HG03558 (cell line): ENCODE data around the gene IFRD2.
A peak's percentile ranks its signal among the peaks of the same experiment; 100 is the strongest.
"Not testable (repeated sequence)": the region's sequence is repeated elsewhere in the genome, so short reads cannot be mapped to it uniquely, and the experiment has no call there.

Experiments
- ATAC-seq: cut with Tn5 transposase; IDR thresholded peaks from one replicate; pipeline ENCODE4 v1.9.1; 2021; ENCODE audit warnings: moderate number of reproducible peaks; ENCODE audit not compliant: unreplicated experiment; ENCODE audit errors: extremely low read depth

Gene IFRD2

DNA sequence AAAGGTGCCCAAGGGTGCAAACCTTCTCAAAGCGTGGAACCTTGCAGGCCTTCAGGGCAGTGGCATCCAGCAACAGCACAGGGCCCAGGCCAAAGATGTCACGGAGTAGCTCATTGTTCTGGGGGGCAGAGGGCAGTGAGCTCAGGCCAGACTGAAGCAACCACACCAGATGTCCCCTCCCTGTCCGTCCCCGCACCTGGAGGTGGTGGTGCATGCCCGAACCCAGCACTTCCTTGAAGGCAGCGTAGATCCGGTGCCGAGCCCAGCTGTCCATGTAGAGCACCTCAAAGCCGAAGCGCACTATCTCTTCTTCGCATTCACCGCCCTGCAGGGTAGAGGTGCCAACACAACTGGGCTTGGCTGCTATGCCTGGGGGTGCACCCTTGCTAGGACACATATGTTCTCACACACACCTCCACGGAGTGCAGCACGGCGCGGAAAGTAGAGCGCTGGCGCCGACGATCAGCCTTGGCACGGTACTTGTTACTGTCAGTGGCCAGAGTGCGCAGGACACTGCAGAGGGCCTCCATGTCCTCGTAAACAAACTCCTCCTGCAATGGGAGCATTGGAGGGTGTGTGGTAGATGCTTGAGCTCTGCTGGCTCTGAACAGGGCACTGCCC lies 3.7 kb downstream of the IFRD2 start:
- no peak for ATAC-seq

DNA sequence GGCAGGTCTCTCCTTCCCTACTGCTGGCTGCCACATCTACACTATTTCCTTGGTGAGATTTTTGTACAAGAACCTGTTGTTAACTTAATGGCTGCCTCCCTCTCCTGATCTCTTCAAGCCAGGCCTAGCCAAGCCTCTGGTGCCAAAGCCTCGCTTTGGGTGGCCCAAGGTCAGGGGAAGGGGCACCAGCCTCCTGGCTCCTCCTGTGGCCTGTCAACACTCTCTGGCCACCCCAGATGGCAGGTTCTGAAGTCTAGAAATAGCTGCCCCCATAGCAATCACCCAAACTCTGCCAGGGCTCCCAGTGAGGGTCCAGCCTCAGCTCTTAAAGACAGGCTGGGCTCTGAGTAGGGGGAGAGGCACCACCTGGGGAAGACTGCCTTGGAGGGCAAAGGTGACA lies 5.0 kb downstream of the IFRD2 start:
- ATAC-seq: no peak

DNA sequence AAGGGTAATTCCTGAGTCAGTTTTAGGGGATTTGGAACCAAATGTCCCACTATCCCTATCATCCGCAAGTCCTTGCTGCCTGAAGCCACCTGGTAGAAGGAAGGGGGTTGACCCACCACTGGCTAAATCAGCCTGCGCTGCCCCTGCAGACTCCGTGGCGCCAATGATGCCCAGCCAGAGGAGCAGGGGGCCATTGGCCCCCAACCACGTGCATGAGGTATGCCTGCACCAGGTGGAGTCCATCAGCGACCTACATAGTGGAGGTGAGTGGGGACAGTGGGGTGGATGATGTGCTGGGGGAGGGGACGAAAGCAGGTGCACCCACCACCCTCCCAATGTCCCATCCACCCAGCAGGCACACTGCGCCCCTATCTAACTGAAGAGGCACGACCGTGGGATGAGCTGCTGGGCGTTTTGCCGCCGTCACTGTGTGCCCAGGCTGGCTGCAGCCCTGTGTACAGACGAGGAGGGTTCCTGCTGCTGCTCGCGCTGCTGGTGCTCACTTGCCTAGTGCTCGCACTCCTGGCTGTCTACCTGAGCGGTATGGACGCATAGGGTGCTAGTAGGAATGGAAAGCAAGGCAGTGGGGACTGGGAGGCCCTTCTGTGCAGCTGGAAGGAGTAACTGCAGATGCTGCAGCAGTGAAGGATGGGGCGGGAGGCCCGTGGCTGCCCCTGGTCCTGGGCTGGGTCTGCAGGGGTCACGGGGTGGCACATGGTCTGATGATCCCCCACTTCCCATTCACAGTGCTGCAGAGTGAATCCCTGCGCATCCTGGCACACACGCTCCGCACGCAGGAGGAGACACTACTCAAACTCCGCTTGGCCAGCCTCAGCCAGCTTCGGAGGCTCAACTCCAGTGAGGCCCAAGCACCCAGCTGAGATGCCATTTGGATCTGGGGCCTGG lies 5.7 kb downstream of the IFRD2 start:
- ATAC-seq: no peak

DNA sequence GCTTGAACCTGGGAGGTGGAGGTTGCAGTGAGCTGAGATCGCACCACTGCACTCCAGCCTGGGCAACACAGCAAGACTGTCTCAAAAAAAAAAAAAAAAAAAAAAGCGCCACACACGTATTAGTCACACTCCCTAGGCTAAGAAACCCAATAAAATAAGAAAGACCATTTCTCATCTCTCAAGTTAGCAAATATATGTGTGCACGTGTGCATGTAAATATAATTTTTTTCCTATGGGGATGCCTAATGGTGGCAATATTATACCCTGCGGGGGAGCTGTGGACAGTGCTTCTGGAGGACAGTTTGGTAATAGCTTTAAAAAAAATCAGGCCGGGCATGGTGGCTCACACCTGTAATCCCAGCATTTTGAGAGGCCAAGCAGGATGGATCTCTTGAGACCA lies 8.1 kb downstream of the IFRD2 start:
- not testable (repeated sequence) for ATAC-seq

DNA sequence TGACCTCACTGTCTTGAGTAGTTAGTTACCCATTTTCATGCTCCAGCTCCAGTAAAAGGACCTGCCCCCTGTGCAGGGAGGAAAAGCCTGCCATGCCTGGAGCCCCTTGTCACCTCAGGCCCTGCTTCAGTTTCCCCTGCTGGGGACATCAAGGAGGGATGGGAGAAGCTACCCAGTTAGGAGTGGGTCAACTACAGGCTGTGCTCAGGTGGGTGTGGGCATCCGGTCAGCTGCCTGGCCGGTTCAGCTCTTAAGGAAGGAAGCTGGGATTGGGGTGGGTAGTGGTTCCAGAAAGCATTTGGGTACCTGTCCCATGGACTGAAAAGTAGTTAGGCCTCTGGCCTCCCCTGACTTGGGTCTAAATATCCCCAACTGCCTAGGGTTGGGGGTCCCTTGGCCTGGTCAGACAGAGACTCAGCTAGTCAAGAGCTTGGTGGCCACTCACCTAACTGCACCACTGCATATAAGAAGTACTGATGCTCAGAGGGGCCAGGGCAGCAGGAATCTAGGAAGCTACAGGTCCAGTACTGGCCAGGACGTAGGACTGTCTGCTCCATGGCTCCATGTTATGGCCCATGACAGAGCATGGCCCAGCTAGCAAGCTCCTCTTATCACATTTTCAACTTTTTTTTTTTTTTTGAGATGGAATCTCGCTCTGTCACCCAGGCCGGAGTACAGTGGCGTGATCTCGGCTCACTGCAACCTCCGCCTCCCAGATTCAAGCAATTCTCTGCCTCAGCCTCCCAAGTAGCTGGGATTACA lies 12.8 kb downstream of the IFRD2 start:
- no peak for ATAC-seq

DNA sequence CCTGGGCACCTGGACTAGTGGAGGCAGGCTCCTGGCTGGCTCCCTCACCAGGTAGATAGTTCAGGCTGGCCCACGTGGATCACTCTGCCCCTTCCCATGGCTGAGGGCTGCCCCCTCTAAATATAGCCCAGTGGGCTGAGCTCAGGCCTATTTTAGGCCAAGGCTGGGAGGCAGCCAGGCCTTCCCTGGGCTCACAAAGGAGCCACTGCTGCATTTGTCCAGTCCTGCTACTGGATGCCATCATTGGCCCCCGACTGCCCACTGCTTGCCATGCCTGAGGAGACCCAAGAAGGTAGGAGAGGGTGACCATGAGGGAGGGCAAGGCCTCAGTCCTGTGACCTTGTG lies 13.4 kb downstream of the IFRD2 start, which contains the start of gene LSMEM2:
Gene LSMEM2 (plus strand): TSS at position 208 of the 345 bp plus-strand sequence. CDS start 27 bp downstream, at position 235.
- ATAC-seq: no peak

DNA sequence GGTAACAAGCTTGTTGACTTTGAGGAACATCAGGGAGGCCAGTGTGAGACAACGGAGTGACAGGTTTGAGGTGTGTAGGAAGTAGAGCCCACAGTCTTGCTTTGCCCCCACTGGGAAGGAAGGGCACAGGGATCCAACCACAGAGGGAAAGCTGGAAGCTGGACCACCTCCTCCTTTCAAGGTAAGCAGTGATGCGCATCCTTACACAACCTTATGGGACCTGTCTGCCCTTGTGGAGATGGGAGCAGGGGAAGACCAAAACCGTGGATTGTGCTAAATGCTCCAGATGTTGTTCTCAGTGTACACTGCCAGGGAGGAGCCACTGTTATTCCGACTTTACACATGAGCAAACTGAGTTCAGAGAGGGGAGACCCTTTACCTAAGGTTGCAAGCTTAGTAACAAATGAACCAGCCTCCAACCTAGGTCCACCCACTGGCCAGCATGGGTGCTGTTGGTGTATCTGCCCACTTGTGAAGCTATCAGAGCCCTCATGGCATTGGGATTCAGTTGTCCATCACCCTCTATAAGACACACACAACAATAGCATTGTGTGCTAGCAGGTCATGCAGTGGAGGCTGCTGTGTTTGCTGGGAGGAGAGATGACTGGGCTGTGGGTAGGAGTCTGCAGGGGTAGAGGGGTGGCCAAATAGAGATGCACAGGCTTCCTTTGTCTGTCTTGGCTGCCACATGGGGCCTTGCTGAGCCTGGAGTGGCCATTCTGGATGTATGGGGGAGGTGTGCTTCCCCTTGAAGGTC lies 13.9 kb downstream of the IFRD2 start:
- ATAC-seq: no peak

DNA sequence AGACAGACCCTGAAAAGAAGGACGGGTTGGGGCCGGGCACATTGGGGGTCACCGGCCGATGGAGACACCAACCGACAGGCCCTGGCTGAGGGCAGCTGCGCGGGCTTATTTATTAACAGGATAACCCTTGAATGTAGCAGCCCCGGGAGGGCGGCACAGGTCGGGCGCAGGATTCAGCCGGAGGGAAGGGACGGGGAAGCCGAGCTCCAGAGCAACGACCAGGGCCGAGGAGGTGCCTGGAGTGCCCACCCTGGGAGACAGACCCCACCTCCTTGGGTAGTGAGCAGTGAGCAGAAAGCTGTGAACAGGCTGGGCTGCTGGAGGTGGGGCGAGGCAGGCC lies 15.5 kb downstream of the IFRD2 start:
- ATAC-seq: no peak

DNA sequence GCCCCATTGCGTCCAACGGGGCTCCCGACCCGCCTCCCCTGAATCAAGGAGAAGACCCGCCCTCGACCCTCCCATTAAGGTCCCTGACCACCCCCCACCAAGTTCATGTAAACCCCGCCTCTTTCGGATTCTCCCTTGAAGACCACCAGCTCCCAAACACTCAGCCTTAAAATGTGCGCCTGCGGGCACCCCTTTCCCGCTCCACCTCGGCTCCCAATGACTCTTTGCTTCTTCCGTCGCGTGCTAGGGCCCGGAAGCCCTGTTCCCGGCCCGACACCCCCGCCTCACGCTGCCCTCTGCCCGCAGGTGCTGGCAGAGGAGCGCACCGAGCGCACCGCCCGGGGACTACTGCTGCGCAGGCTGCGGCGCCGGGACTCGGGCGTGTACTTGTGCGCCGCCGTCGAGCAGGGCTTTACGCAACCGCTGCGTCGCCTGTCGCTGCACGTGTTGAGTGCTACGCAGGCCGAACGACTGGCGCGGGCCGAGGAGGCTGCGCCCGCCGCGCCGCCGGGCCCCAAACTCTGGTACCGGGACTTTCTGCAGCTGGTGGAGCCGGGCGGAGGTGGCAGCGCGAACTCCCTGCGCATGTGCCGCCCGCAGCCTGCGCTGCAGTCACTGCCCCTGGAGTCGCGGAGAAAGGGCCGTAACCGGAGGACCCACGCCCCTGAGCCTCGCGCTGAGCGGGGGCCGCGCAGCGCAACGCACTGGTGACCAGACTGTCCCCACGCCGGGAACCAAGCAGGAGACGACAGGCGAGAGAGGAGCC lies 16.1 kb downstream of the IFRD2 start:
- ATAC-seq: no peak

DNA sequence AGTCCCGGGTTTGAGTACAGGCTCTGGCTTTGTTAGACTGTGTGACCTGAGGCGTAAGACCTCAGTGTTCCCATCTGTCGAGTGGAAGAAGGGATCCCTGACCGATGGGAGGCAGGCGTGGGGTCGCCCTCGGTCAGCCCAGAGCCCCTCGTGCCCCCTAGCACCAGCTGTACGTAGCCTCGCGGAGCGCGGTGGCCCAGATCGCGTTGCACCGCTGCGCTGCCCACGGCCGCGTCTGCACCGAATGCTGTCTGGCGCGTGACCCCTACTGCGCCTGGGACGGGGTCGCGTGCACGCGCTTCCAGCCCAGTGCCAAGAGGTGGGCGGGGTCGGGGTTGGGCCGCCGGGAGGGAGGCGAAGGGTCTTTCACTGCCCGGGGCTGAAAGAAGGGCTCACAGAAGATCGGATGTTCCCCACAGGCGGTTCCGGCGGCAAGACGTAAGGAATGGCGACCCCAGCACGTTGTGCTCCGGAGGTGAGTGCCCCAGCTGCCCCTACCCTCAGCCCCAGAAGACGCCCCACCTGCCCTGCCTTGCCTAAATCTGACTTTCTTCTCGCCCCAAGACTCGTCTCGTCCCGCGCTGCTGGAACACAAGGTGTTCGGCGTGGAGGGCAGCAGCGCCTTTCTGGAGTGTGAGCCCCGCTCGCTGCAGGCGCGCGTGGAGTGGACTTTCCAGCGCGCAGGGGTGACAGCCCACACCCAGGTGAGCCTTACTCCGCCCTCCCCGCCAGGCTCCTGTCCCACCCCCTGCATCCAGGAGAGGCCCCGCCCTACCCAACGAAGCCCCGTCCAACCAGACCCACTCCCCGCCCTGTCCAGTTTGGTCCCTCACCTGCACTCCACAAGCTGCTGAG lies 16.9 kb downstream of the IFRD2 start:
- no peak for ATAC-seq

DNA sequence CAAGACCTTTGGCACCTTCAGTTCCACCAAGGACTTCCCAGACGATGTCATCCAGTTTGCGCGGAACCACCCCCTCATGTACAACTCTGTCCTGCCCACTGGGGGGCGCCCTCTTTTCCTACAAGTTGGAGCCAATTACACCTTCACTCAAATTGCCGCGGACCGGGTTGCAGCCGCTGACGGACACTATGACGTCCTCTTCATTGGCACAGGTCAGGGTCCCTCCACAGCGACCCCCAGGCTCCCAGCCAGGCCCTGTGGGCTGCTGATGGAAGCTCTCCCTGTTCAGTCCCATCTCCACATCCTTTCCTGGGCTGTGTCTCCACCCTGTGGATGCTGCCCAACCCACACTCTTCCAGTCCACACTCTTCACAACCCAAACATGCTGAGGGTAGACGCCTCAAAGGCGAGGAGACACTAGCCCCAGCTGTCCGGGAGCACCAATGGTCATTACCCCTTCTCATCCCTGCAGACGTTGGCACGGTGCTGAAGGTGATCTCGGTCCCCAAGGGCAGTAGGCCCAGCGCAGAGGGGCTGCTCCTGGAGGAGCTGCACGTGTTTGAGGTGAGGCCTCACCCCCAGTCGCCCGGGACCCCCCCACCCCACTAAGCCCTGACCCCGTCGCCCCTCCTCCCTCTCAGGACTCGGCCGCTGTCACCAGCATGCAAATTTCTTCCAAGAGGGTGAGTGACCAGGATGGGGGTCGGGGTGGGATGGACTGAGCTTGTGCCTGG lies 17.7 kb downstream of the IFRD2 start:
- no peak for ATAC-seq

DNA sequence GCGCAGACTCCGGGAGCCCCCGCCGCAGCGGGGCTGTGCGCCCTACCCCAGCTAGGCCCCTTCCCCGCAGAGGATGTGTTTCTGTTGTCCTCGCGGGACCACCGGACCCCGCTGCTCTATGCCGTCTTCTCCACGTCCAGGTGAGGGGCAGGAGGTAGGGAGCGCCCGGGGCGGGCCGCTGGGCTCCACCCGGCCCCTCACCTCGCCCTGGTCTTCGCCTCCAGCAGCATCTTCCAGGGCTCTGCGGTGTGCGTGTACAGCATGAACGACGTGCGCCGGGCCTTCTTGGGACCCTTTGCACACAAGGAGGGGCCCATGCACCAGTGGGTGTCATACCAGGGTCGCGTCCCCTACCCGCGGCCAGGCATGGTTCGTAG lies 18.6 kb downstream of the IFRD2 start:
- ATAC-seq: no peak

DNA sequence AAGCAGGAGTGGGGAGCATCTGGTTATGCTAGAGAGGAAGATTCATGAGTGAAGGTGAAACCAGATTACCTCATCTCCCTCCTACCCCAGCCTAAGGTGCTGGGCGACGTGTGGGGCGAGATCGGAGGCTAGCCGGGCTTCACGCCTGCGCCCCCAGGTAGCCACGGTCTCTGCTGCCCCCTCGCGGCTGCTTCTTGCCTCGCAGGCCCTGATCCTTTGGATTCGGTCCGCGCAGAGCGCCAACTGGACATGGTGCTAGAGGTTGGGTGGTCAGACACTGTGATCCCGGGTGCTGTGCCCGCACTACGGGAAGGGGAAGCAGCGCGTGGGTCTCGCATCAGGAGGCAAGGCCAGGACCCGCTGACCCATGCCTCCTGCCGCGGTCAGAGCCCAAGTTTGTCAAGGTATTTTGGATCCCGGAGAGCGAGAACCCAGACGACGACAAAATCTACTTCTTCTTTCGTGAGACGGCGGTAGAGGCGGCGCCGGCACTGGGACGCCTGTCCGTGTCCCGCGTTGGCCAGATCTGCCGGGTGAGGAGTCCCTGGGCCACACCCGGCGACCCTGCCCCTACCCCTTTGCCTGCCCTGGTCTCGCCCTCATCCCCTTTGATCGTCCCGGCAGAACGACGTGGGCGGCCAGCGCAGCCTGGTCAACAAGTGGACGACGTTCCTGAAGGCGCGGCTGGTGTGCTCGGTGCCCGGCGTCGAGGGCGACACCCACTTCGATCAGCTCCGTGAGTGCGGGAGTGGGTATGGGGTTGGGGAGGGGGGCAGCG lies 19.1 kb downstream of the IFRD2 start:
- peak; percentile 44 for ATAC-seq

DNA sequence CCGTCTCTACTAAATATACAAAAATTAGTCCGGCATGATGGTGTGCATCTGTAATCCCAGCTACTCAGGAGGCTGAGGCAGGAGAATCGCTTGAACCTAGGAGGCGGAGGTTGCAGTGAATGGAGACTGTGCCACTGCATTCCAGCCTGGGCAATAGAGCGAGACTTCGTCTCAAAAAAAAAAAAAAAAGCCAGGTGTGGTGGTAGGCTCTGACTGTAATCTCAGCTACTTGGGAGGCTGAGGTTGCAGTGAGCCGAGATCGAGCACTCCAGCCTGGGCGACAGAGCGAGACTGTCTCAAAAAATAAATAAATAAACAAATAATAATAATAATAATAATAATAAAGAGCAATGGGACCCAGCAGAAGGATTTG lies 19.7 kb downstream of the IFRD2 start:
- ATAC-seq: not testable (repeated sequence)

DNA sequence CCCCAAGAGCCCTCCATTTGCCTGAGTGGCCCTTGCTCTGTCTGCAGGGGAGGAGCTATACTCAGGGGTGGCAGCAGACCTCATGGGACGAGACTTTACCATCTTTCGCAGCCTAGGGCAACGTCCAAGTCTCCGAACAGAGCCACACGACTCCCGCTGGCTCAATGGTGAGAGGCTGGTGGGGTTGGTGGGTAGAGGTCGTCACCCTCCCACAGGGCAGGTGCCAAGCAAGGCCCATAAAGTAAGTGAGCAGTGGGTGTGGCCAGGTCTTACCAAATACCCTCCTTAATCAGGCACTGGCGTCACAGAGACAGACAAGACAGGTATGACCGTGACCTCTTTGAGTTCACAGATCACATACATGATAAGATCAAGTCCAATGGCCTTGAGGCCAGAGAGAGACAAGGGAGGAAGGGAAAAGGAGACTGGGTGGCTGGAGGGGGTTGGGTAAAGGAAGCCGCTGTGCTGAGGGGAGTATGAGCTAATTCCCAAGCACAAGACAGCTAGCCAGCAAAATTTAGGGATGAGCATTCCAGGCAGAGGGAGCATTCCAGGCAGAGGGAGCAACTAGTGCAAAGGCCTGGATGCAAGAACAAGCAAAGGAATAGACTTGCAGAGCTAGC lies 20.8 kb downstream of the IFRD2 start:
- no peak for ATAC-seq

DNA sequence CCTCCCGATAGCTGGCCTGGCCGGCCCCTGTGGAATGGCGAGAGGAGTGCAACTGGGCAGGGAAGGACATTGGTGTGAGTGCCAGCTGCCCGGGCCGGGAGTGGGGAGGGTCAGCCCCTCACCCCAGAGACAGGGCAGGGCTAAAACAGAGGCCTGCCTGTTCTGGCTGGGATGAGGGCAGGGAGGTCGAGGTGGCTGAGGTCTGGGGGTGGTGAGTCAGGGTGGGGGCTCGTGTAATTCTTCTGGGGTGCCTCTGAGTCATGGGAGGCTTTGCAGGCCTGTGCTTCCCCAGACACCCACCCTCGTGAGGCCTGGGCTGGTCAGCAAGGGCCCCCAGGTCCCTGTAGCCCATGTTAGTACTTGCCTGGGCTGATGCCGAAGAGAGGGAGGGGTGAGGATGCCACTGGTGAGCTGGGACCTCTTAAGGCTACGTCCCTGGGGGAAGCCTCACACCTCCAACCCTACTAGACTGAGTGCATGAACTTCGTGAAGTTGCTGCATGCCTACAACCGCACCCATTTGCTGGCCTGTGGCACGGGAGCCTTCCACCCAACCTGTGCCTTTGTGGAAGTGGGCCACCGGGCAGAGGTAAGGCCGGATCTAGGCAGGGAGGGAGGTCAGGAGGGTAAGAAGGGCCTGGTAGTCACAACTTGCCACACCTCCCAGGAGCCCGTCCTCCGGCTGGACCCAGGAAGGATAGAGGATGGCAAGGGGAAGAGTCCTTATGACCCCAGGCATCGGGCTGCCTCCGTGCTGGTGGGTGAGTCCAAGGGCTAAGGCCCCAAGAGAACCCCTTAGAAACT lies 21.6 kb downstream of the IFRD2 start:
- ATAC-seq: no peak
